ENCODE measurements around the gene TSGA10. TPM values are rescaled to one million over a fixed set of nuclear protein-coding genes. Genes with fewer than 3 reads are reported as not detected.
A peak's percentile ranks its signal among the peaks of the same experiment; 100 is the strongest.
"Not testable (repeated sequence)": the region's sequence is repeated elsewhere in the genome, so short reads cannot be mapped to it uniquely, and the experiment has no call there.

Gene TSGA10
- total RNA-seq, 1 experiment from 2014 or later = 4.2 TPM

DNA sequence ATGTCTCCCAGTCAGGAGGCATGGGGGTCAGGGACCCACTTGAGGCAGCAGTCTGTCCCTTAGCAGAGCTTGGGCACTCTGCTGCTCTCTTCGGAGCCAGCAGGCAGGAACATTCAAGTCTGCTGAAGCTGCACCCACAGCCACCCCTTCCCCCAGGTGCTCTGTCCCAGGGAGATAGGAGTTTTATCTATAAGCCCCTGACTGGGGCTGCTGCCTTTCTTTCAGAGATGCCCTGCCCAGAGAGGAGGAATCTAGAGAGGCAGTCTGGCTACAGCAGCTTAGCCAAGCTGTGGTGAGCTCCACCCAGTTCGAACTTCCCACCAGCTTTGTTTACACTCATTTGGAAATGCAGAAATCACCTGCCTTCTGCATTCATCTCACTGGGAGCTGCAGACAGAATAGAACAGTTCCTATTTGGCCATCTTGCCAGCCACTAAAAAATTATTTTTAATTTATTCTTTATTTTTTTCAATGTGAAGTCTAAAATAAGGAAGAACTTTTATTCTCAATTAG lies 19.6 kb downstream of the TSGA10 start:
- H3K36me3 ChIP-seq; H3K4me1 ChIP-seq; H3K27ac ChIP-seq; DNase-seq; H3K9me3 ChIP-seq (replicated peaks); H3K4me3 ChIP-seq; H3K27me3 ChIP-seq: not testable (repeated sequence)

DNA sequence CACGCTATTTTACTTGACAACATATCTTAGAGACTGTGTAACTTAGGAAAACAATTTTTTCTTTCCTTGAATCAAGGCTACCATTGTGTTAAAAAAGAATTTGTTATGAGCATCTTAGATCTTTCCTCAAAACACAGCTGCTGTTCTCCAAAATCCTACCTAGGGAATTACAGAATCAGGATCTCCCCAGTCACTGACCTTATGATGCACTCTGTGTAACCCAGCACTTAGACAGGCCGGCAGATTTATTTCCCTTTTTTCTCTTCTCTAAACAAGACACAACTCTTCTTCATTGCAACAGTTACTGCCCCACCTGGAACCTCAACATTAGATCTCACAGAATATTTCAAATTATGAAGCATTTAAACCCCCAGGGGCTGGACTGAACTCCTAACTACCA lies 26.8 kb downstream of the TSGA10 start:
- no peaks in the 10 kb centered on the region for H3K4me1 ChIP-seq
- no peak overlapping the region for H3K4me3 ChIP-seq
- DNase-seq = no peak
- no peak overlapping the region for H3K27ac ChIP-seq
- H3K36me3 ChIP-seq = peaks cover 5% of the 10 kb centered on the region; the same call in 1 of the 2 replicates
- H3K9me3 ChIP-seq (replicated peaks) = peaks cover 5% of the 10 kb centered on the region; the same call in 1 of the 2 replicates
- no peaks in the 10 kb centered on the region for H3K27me3 ChIP-seq

DNA sequence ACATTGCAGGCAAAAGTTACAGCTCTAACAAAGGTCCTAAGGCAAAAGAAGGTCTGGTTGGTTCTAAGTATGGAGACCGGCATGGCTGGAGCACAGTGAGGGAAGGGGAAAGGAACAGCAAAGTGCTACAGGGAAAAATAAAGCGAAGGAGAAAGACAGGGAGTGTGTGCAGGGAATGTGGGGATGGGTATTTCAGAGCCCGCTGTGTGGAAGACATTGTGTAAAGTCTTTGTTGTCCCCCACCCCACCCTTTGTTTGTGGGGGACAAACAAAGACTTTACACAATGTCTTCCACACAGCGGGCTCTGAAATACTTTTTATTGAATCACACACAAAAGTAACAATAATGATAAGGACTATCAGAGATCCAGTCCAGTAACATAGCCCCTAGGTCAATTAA lies 42.1 kb downstream of the TSGA10 start:
- Histone ChIP-seq H3K27ac (no peak overlapping the region), H3K27me3 (no peaks in the 10 kb centered on the region), H3K36me3 (no peaks in the 10 kb centered on the region), H3K4me3 (no peak overlapping the region), H3K9me3 (replicated peaks) (no peaks in the 10 kb centered on the region), H3K4me1 (no peaks in the 10 kb centered on the region)
- DNase-seq = no peak

DNA sequence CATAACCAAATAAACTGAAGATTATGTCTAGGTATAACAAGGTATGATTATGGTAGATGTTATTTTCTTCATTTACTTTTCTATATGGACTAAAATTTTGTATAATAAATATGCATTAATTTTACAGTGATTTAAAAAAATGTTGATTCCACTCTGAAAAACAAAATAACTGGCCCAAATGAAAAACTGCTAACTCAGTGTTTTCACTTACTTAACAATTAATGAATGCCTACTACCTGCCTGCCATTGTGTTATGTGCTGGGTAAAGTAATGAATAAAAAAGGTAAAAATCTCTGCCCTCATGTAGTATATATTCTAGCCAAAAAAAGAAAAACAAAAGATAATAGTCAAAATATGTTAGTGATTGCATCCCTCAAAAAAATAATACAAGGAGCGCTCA lies 42.8 kb downstream of the TSGA10 start:
- Histone ChIP-seq H3K4me3 (no peak overlapping the region), H3K4me1 (no peaks in the 10 kb centered on the region), H3K27ac (no peak overlapping the region), H3K27me3 (no peaks in the 10 kb centered on the region), H3K36me3 (no peaks in the 10 kb centered on the region), H3K9me3 (replicated peaks) (no peaks in the 10 kb centered on the region)
- DNase-seq = no peak

DNA sequence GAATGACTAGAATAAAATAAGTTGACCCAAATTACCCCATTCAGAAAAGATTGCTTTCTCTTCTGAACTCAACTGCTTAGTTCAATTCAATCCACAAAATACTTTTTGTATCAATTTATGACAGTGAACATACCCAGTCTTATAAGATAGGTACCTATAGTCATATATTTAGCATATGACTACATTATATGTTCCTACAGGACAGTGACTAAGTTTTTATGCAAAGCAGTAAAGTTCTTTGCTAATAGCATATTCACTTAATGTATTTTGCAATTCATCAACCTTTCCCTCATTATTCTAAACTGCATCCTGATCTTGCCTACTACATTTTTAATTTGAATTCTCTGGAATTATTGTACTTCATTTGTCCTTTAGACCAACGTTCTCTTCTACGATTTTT lies 43.5 kb downstream of the TSGA10 start:
- no peak overlapping the region for H3K4me3 ChIP-seq
- H3K27me3 ChIP-seq = no peaks in the 10 kb centered on the region
- no peaks in the 10 kb centered on the region for H3K4me1 ChIP-seq
- no peaks in the 10 kb centered on the region for H3K36me3 ChIP-seq
- H3K27ac ChIP-seq = no peak overlapping the region
- H3K9me3 ChIP-seq (replicated peaks) = no peaks in the 10 kb centered on the region
- no peak for DNase-seq

DNA sequence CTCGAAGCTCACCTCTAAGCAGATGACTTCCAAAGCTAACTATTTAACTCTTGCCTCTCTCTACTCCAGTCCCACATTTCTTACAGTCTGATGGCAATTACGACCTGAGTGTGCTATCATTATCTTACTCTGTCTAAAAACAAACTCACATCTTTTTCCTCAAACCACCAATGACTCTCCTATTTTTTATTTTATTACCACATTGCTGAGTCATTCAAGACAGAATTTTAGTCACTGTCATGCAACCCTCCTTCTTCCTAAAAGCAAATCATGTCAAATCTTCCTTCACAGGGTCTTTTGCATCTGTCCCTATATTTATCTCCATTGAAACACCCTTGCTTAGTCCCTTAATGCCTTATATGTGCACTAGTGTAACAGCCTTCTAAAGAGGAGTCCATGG lies 47.8 kb downstream of the TSGA10 start:
- Histone ChIP-seq H3K36me3 (no peaks in the 10 kb centered on the region), H3K9me3 (replicated peaks) (no peaks in the 10 kb centered on the region), H3K4me3 (no peak overlapping the region), H3K4me1 (no peaks in the 10 kb centered on the region), H3K27me3 (no peaks in the 10 kb centered on the region), H3K27ac (no peak overlapping the region)
- DNase-seq = no peak

DNA sequence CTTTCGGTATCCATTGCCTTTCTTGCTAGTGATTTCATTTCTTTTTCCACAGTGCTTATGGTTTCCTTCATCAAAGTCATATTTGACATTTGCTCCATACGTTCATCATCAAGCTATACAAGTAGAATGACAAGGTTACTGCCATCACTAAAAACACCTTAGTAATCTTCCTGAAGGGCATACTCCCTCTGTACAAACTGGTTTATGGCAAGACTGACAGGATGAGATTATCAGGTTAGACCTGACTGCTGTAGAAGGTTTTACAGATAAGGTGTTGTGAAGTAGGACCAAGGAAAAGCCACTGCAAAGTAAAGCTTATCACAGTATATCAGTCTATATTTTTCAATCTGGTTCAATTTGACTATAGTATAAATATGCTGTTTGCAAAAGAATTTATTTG lies 50.7 kb downstream of the TSGA10 start:
- no peak overlapping the region for H3K4me3 ChIP-seq
- H3K9me3 ChIP-seq (replicated peaks) = no peaks in the 10 kb centered on the region
- H3K4me1 ChIP-seq = no peaks in the 10 kb centered on the region
- no peaks in the 10 kb centered on the region for H3K27me3 ChIP-seq
- no peak overlapping the region for H3K27ac ChIP-seq
- H3K36me3 ChIP-seq = no peaks in the 10 kb centered on the region
- DNase-seq = no peak

DNA sequence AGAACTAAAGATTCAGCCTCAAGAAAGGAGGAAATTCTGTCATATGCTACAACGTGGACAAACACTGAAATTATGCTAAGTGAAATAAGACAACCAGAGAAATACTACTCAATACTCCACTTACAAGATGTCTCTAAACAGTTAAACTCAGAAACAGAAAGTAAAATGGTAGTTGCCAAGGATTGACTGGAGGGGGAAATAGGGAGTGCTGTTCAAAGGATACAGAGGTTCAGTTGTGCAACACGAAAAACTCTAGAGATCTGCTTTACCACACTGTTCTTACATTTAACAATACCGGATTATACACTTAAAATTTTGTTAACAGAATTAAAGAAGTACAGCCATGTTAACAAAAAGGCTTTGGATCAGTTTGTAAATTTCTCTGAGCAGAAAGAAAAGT lies 53.0 kb downstream of the TSGA10 start:
- Histone ChIP-seq H3K4me3 (no peak overlapping the region), H3K36me3 (no peaks in the 10 kb centered on the region), H3K9me3 (replicated peaks) (no peaks in the 10 kb centered on the region), H3K27ac (no peak overlapping the region), H3K27me3 (no peaks in the 10 kb centered on the region), H3K4me1 (no peaks in the 10 kb centered on the region)
- no peak for DNase-seq

DNA sequence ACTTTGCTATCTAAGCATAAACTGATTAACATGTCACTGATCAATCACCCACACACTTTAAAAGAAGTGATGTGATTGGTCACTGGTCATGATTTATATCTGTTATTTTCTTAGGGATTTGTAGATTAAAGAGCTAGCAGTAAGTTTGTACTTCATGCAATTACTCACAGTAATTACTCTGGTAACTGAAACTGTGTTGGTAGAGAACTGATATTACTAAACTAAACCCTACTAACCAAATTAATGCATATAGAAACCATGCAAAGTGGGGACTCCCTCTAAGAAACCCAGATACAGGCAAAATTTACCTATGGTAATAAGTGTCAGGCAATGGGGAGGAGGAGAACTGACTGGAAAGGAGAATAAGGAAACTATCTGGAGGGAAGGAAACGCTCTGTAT lies 58.0 kb downstream of the TSGA10 start:
- no peaks in the 10 kb centered on the region; the same call in 1 of the 2 replicates for H3K9me3 ChIP-seq (replicated peaks)
- no peaks in the 10 kb centered on the region for H3K36me3 ChIP-seq
- no peaks in the 10 kb centered on the region for H3K4me1 ChIP-seq
- no peaks in the 10 kb centered on the region for H3K27me3 ChIP-seq
- DNase-seq = no peak
- no peak overlapping the region for H3K27ac ChIP-seq
- no peak overlapping the region for H3K4me3 ChIP-seq

DNA sequence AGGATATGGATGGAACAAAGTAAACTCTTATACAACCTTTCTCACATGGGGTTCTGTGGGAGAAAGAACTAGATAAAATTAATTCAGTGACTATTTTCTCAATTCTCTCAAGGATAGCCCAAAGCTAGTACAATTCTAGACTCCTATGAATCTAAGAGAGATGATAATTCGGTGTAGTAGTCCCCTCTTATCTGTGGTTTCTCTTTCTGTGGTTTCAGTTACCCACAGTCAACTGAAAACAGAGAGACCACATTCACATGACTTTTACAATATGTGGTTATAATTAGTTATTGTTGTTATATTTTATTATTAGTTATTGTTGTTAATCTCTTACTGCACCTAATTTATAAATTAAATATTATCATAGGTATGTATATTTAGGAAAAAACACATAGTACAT lies 66.7 kb downstream of the TSGA10 start:
- Histone ChIP-seq H3K27ac (no peak overlapping the region), H3K4me1 (no peaks in the 10 kb centered on the region), H3K4me3 (no peak overlapping the region), H3K27me3 (0 out of 2 replicates have a peak, but pooled peaks cover 4% of the 10 kb centered on the region), H3K36me3 (no peaks in the 10 kb centered on the region), H3K9me3 (replicated peaks) (no peaks in the 10 kb centered on the region)
- no peak for DNase-seq

DNA sequence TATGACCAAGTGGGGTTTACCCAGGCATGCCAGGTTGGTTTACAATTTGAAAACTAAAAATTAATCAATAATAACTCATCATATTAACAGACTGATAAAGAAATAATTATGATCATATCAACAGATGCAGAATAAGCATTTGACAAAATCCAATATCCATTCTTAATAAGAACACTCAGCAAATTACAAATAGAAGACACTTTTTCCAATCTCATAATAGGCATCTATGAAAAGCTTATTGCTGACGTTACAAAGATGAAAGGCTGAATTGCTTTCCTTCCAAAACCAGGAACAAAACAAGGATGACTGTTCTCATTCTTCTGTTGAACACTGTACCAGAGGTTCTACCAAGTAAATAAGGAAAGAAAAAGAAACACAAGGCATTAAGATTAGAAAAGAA lies 68.4 kb downstream of the TSGA10 start:
- Histone ChIP-seq H3K4me3 (no peak overlapping the region), H3K4me1 (no peaks in the 10 kb centered on the region), H3K36me3 (no peaks in the 10 kb centered on the region), H3K9me3 (replicated peaks) (no peaks in the 10 kb centered on the region), H3K27ac (no peak overlapping the region), H3K27me3 (0 out of 2 replicates have a peak, but pooled peaks cover 4% of the 10 kb centered on the region)
- no peak for DNase-seq

DNA sequence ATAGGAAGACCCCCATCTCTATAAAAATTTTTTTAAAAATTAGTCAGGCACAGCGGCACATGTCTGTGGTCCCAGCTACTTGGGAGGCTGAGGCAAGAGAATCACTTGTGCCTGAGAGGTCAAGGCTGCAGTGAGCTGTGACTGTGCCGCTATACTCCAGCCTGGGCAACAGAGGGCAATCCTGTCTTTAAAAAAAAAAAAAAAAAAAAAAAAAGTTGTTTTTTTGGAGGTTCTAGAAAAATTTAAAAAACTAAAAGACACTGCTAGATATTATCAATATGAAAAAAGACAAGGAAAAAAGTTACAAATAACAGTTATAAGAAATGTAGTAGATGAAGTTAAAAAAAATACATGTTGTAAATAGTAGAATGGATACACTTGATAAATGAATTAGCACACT lies 69.3 kb downstream of the TSGA10 start:
- Histone ChIP-seq H3K9me3 (replicated peaks) (no peaks in the 10 kb centered on the region), H3K27me3 (0 out of 2 replicates have a peak, but pooled peaks cover 4% of the 10 kb centered on the region), H3K36me3 (no peaks in the 10 kb centered on the region), H3K4me1 (no peaks in the 10 kb centered on the region), H3K27ac (no peak overlapping the region), H3K4me3 (no peak overlapping the region)
- DNase-seq = peak in 1 of 2 experiments; percentile 26

DNA sequence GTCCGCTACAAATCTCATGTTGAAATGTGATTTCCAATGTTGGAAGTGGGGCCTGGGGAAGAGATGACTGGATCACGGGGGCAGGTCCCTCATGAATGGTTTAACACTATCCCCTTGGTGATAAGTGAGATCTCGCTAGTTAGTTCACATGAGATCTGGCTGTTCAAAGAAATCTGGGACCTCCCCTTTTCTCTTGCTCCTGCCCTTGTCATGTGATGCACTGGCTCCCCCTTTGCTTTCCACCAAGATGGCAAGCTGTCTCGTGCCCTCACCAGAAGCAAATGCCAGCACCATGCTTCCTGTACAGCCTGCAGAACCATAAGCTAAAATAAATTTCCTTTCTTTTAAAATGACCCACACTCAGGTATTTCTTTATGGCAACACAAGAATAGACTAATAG lies 70.5 kb downstream of the TSGA10 start:
- DNase-seq = no peak
- Histone ChIP-seq H3K9me3 (replicated peaks) (no peaks in the 10 kb centered on the region), H3K36me3 (no peaks in the 10 kb centered on the region), H3K4me3 (no peak overlapping the region), H3K4me1 (no peaks in the 10 kb centered on the region), H3K27me3 (0 out of 2 replicates have a peak, but pooled peaks cover 4% of the 10 kb centered on the region), H3K27ac (no peak overlapping the region)

DNA sequence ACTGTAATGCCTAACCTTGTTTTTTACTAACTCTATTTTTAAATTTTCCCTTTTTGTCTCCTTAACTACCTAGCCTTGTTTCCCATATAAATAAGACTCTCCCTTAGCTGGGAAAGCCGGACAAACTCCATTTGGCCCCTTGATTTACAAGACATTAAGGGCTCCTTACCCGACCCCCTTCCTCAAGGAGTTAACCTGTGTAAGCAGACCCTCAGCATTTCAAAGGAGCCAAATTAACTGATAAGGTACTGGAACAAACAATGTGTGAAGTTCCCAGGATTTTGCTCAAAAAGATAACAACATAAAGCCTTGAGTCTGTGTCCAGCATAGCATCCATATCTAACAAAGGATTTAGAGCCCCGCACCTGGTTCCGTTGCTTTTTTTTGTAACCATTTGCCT lies 72.9 kb downstream of the TSGA10 start:
- no peak overlapping the region for H3K4me3 ChIP-seq

DNA sequence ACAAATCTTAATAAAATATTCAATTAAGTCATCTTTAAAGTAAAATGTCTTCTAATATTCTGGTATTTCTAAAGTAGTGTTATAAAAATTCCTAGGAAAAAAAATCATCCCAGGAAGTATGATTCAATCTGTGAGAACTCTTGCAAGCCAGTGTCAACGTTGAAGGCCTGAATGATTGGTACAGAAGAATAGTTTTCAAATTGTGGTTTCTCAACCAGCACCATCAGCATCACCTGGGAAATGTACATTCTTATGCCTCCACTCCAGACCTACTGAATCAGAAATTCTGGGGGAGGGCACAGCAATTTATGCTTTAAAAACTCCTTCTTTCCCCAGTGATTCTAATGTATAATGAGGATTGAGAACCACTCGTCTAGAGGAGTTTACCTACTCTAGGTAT lies 75.5 kb downstream of the TSGA10 start:
- Histone ChIP-seq H3K4me3 (no peak overlapping the region), H3K4me1 (no peaks in the 10 kb centered on the region), H3K27me3 (no peaks in the 10 kb centered on the region), H3K9me3 (replicated peaks) (no peaks in the 10 kb centered on the region), H3K36me3 (no peaks in the 10 kb centered on the region), H3K27ac (no peak overlapping the region)
- DNase-seq = no peak

More for the DNA sequence above, 72.9 kb downstream of the TSGA10 start:
- Histone ChIP-seq H3K4me1 (no peaks in the 10 kb centered on the region), H3K27me3 (no peaks in the 10 kb centered on the region), H3K27ac (no peak overlapping the region), H3K36me3 (no peaks in the 10 kb centered on the region), H3K9me3 (replicated peaks) (no peaks in the 10 kb centered on the region)
- DNase-seq = no peak

DNA sequence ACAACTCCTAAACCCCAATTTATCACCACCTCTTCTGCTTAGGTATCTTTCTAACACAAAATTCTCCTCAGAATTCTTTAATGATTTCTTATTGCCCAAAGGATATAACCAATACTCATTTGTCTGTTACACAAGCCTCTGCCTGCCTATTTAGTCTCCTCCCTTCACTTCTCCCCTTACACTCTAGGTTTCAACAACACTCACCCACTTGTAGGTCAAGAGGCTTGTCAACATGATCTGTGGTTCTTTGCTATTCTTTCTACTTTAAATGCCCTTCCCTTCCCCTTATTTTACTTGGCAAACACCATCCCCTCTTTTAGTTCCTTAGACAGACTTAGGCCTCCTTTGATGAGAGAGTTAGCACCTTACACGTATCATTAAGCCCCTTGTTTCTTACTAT lies 82.2 kb downstream of the TSGA10 start:
- no peak for DNase-seq
- Histone ChIP-seq H3K4me1 (no peaks in the 10 kb centered on the region), H3K27me3 (no peaks in the 10 kb centered on the region), H3K4me3 (no peak overlapping the region), H3K36me3 (no peaks in the 10 kb centered on the region), H3K9me3 (replicated peaks) (no peaks in the 10 kb centered on the region), H3K27ac (no peak overlapping the region)

All from SJCRH30 (cell line).